Left ventricle myocardium inferior (tissue), 1 donor: Measurements from ENCODE around the gene RHBDF1. TPM values are rescaled to one million over a fixed set of nuclear protein-coding genes. Genes with fewer than 3 reads are reported as not detected.
"Not testable (repeated sequence)": the region's sequence is repeated elsewhere in the genome, so short reads cannot be mapped to it uniquely, and the experiment has no call there.

ENCODE experiments used
- DNase-seq: peaks from one replicate; pipeline ENCODE4 v3.0.0-alpha.2; 2020
- H3K27ac ChIP-seq: fragments of 200-600 bp; replicated peaks from 2 replicates; pipeline ENCODE4 v1.8.0; 2021
- H3K27me3 ChIP-seq: fragments of 200-600 bp; 2 replicates; pipeline ENCODE4 v1.8.0; 2021; ENCODE audit warnings: low read depth
- H3K36me3 ChIP-seq: fragments of 200-600 bp; 2 replicates; pipeline ENCODE4 v1.8.0; 2021
- H3K4me1 ChIP-seq: fragments of 200-600 bp; 2 replicates; pipeline ENCODE4 v1.8.0; 2021
- H3K4me3 ChIP-seq: fragments of 200-600 bp; 2 replicates; pipeline ENCODE4 v1.8.0; 2021; ENCODE audit warnings: mild to moderate bottlenecking, moderate library complexity
- H3K9me3 ChIP-seq: fragments of 200-600 bp; replicated peaks from 2 replicates; pipeline ENCODE4 v1.8.0; 2021
- intact Hi-C: fragments of 100-400 bp; cut with micrococcal nuclease; formaldehyde crosslinking; loops from one replicate; pipeline ENCODE4 v1.11.0; 2022
- total RNA-seq: library from RNA; stranded (reverse); fragmentation: NEBNext Ultra II Directional; extraction: Animal tissue kit (Norgen Biotek cat#: 25700); gene quantifications from one replicate; pipeline ENCODE4 v1.2.1, GENCODE V29; 2021
- TF ChIP-seq, protein P1 (sequence below): fragments of 200-600 bp; IDR thresholded peaks from 2 replicates; pipeline ENCODE4 v1.8.0; 2021; ENCODE audit warnings: antibody characterized with exemption, mild to moderate bottlenecking, borderline replicate concordance
- donor health status: DM: no; HTN: yes; CAD: no; lungs with severe emphysema.

The RHBDF1 gene
- total RNA-seq, 1 donor from 2014 or later = 24.4 TPM

DNA sequence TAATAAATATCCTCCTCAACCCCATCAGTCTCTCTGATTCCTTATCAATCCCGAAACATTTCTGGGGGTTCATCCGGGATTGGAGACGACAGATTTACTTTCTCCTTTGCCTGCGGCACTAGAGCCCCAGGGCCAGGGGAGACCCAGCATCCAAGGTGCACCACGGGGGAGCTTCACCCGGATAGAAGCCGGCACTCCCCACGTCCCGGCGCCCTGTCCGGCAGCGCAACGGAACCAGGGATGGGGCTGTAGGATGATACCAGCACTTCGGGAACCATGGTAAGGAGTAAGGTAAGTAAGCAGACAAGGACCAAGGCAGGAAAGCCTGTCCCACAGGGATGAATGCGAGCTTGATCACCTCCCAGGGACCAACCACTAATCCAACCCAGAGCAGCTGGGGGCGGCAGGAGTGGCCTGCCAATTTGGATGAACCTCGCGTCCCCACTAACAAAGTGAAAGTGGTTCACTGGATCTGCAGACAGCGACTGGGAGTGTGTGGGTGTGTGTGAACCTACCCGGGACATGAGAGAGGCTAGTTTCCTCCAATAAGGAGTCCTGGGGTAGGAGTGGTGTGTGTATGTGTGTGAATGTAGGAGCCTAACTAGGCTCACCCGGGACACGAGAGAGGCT is 30.9 kb downstream of the RHBDF1 start:
- no peak for DNase-seq
- H3K9me3 ChIP-seq = no peaks in the 10 kb centered on the region
- no peaks in the 10 kb centered on the region for H3K4me1 ChIP-seq
- H3K27me3 ChIP-seq = no peaks in the 10 kb centered on the region
- H3K4me3 ChIP-seq = peak overlapping the region; percentile 56
- intact Hi-C loops = no loop called here
- TF ChIP-seq, protein P1, sequence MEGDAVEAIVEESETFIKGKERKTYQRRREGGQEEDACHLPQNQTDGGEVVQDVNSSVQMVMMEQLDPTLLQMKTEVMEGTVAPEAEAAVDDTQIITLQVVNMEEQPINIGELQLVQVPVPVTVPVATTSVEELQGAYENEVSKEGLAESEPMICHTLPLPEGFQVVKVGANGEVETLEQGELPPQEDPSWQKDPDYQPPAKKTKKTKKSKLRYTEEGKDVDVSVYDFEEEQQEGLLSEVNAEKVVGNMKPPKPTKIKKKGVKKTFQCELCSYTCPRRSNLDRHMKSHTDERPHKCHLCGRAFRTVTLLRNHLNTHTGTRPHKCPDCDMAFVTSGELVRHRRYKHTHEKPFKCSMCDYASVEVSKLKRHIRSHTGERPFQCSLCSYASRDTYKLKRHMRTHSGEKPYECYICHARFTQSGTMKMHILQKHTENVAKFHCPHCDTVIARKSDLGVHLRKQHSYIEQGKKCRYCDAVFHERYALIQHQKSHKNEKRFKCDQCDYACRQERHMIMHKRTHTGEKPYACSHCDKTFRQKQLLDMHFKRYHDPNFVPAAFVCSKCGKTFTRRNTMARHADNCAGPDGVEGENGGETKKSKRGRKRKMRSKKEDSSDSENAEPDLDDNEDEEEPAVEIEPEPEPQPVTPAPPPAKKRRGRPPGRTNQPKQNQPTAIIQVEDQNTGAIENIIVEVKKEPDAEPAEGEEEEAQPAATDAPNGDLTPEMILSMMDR = no peak
- H3K36me3 ChIP-seq = peaks cover 9% of the 10 kb centered on the region
- no peak overlapping the region for H3K27ac ChIP-seq

DNA sequence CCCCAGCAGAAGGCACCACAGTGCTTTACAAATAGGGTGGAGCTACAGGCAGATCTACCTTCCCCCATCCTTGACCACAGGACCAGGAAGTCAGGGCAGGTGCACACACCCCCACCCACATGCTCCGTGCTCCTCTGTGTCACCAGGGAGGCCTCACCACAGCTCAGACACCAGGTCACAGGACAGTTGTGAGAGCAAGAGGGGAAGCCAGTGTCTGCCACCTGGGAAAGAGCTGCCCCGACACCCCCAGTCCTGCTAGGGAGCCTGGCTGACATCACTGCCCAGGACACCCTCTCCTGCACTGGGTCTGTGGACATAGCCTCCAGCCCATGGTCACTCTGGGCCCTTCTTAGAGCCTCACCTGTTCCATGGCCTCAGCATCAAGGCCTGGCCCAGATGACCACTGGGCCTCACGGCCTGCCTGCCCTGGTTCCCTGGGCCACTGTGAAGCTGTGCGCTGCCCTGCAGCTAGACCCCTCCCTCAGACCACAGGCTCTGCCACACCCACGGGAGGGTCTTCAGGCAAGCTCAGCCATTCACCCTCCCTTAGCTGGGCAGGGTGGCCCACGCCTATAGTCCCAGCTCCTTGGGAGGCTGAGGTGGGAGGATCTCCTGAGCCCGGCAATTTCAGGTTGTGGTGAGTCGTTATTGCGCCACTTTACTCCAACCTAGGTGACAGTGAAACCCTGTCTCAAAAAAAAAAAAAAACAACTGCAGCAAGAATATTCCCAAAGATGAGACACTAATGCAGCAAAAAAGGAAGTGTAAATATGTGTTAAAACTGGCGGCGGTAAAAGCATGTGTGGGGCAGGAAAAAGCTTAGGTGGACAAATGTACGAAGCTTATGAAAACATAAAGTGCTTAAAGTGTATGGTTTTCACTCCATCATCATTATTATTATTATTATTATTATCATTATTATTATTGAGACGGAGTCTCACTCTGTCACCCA is 33.2 kb downstream of the RHBDF1 start:
- no peak overlapping the region for H3K4me3 ChIP-seq
- H3K36me3 ChIP-seq = no peaks in the 10 kb centered on the region
- H3K27me3 ChIP-seq = no peaks in the 10 kb centered on the region
- TF ChIP-seq, protein P1 = no peak
- DNase-seq = no peak
- no peaks in the 10 kb centered on the region for H3K9me3 ChIP-seq
- intact Hi-C loops = no loop called here
- H3K4me1 ChIP-seq = peaks cover 6% of the 10 kb centered on the region
- no peak overlapping the region for H3K27ac ChIP-seq

DNA sequence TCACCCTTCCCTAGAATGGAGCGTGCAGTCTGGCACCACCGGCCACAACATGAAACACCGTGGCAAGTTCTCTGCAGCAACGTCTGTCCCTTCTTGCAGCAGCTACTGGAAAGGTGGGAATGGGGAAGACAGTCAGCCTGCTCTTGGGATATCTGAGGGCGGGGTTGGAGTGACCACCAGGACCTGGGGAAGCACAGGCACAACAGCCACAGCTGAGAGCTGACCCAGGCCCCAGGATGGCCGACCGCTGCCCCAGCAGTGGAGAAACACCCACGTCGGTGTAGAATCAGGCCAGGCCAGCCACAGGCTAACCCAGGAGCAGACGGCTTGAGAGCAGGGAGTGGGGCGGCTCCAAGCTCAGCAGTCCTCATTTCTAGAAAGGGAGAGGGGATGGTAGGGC is 34.2 kb downstream of the RHBDF1 start:
- H3K36me3 ChIP-seq, intact Hi-C loops, H3K4me3 ChIP-seq, H3K9me3 ChIP-seq, DNase-seq, H3K4me1 ChIP-seq, H3K27ac ChIP-seq, H3K27me3 ChIP-seq: not testable (repeated sequence)

- no peaks in the 10 kb centered on the region for H3K9me3 ChIP-seq
- no peaks in the 10 kb centered on the region for H3K27me3 ChIP-seq
- H3K4me3 ChIP-seq = no peak overlapping the region
- intact Hi-C loops = no loop called here
- no peak overlapping the region for H3K27ac ChIP-seq
- no peak for DNase-seq
- TF ChIP-seq, protein P1 = no peak
- H3K4me1 ChIP-seq = peaks cover 6% of the 10 kb centered on the region
- no peaks in the 10 kb centered on the region for H3K36me3 ChIP-seq
Observed at GRCh38 chr16:37511-37910, 34.9 kb downstream of the RHBDF1 start.

DNA sequence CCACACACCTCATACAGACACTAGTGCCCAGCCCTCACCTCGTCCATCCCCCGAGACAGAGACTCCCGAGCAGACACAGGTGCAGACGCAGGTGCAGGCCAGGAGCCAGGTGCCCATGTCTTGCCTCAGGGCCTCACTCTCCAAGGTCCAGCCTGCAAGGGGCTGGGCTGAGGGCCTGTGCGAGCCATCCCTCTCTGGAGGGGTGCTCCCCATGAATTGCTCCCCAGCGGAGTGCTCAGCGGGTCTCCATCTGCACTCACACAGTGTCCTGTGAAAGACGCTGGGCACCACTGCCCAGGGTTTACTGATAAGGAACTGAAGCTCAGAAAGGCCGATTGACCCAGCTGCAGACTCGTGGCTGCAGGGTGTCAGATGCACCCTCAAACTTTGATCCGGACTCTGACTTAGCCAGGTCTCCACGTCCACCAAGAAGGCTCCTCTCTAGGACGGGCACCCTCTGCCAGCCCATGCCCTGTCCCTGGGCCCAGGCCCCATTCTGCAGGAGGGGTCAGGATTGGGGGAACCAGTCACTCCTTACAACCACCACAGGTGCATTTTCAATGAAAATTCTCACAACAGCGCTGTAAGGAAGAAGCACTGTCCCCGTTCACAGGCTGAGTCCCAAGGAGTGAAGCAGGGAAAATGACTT is 36.0 kb downstream of the RHBDF1 start:
- intact Hi-C loops = no loop called here
- DNase-seq = no peak

More for the DNA sequence above, 36.0 kb downstream of the RHBDF1 start:
- TF ChIP-seq, protein P1 = no peak
- peaks cover 6% of the 10 kb centered on the region for H3K4me1 ChIP-seq
- H3K27ac ChIP-seq = no peak overlapping the region
- no peaks in the 10 kb centered on the region for H3K9me3 ChIP-seq
- no peaks in the 10 kb centered on the region for H3K27me3 ChIP-seq
- no peaks in the 10 kb centered on the region for H3K36me3 ChIP-seq
- no peak overlapping the region for H3K4me3 ChIP-seq
